Osteoblast (primary cell): ENCODE measurements around the gene PKHD1. TPM values are rescaled to one million over a fixed set of nuclear protein-coding genes. Genes with fewer than 3 reads are reported as not detected.

Experiments used
- DNase-seq: peaks from one replicate; pipeline ENCODE4 v3.0.0; 2011; ENCODE audit warnings: low spot score, mixed read lengths; ENCODE audit not compliant: insufficient read length; ENCODE audit errors: missing footprints
- H2AFZ ChIP-seq: 2 replicates; pipeline ENCODE4 v1.6.0; 2011; ENCODE audit warnings: mild to moderate bottlenecking, low read length
- H3K27ac ChIP-seq: 2 replicates; pipeline ENCODE4 v1.5.1; 2011; ENCODE audit warnings: mild to moderate bottlenecking, low read depth, low read length, moderate library complexity
- H3K27me3 ChIP-seq: 2 replicates; pipeline ENCODE4 v1.6.0; 2012; ENCODE audit warnings: mild to moderate bottlenecking, control low read depth, inconsistent platforms, low read length, moderate library complexity; ENCODE audit not compliant: insufficient read depth
- H3K36me3 ChIP-seq: 2 replicates; pipeline ENCODE4 v1.5.1; 2011; ENCODE audit warnings: mild to moderate bottlenecking, low read length, control low read depth, moderate library complexity; ENCODE audit not compliant: insufficient read depth
- H3K4me1 ChIP-seq: 2 replicates; pipeline ENCODE4 v1.5.1; 2011; ENCODE audit warnings: mild to moderate bottlenecking, low read length, control low read depth, moderate library complexity; ENCODE audit not compliant: insufficient read depth
- H3K4me2 ChIP-seq: 2 replicates; pipeline ENCODE4 v1.6.0; 2011; ENCODE audit warnings: mild to moderate bottlenecking, low read length; ENCODE audit not compliant: insufficient read depth
- H3K4me3 ChIP-seq: fragments of 200-600 bp; sonication (generic); 3 replicates; pipeline ENCODE4 v1.5.1; 2012; ENCODE audit warnings: mild to moderate bottlenecking, low read length, inconsistent platforms; ENCODE audit not compliant: insufficient read depth
- H3K79me2 ChIP-seq: 2 replicates; pipeline ENCODE4 v1.6.0; 2012; ENCODE audit warnings: mild to moderate bottlenecking, low read length, control low read depth, inconsistent platforms; ENCODE audit not compliant: insufficient read depth
- H3K9me3 ChIP-seq: 2 replicates; pipeline ENCODE4 v1.5.1; 2011; ENCODE audit warnings: low read depth, low read length, control low read depth
- H4K20me1 ChIP-seq: 2 replicates; pipeline ENCODE4 v1.6.0; 2012; ENCODE audit warnings: mild to moderate bottlenecking, low read length, control low read depth; ENCODE audit not compliant: insufficient read depth
- total RNA-seq: library from RNA; depleted of rRNA; stranded (reverse); fragments of >200 nt; gene quantifications from 2 replicates; pipeline ENCODE4 v1.2.3, GENCODE V29; 2012
- TF ChIP-seq, protein P1 (sequence below): IDR thresholded peaks from 2 replicates; pipeline ENCODE4 v1.5.1; 2011; ENCODE audit warnings: mild to moderate bottlenecking, low read depth, low read length, moderate library complexity; ENCODE audit errors: extremely low read depth

The PKHD1 gene
- total RNA-seq, 1 donor, result not detected

GRCh38 chr6:52134011-52134410 lies 46.6 kb upstream of the PKHD1 start:
- no peak for DNase-seq
- H3K36me3 ChIP-seq, result no peaks in the 10 kb centered on the region
- H3K4me3 ChIP-seq, result no peak overlapping the region
- no peak overlapping the region for H2AFZ ChIP-seq
- TF ChIP-seq, protein P1, sequence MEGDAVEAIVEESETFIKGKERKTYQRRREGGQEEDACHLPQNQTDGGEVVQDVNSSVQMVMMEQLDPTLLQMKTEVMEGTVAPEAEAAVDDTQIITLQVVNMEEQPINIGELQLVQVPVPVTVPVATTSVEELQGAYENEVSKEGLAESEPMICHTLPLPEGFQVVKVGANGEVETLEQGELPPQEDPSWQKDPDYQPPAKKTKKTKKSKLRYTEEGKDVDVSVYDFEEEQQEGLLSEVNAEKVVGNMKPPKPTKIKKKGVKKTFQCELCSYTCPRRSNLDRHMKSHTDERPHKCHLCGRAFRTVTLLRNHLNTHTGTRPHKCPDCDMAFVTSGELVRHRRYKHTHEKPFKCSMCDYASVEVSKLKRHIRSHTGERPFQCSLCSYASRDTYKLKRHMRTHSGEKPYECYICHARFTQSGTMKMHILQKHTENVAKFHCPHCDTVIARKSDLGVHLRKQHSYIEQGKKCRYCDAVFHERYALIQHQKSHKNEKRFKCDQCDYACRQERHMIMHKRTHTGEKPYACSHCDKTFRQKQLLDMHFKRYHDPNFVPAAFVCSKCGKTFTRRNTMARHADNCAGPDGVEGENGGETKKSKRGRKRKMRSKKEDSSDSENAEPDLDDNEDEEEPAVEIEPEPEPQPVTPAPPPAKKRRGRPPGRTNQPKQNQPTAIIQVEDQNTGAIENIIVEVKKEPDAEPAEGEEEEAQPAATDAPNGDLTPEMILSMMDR, result no peak
- no peaks in the 10 kb centered on the region for H4K20me1 ChIP-seq
- no peak overlapping the region for H3K27ac ChIP-seq
- no peaks in the 10 kb centered on the region for H3K9me3 ChIP-seq
- H3K27me3 ChIP-seq, result peaks cover 3% of the 10 kb centered on the region
- H3K4me1 ChIP-seq, result no peaks in the 10 kb centered on the region
- H3K79me2 ChIP-seq, result no peaks in the 10 kb centered on the region
- H3K4me2 ChIP-seq, result no peak overlapping the region

DNA sequence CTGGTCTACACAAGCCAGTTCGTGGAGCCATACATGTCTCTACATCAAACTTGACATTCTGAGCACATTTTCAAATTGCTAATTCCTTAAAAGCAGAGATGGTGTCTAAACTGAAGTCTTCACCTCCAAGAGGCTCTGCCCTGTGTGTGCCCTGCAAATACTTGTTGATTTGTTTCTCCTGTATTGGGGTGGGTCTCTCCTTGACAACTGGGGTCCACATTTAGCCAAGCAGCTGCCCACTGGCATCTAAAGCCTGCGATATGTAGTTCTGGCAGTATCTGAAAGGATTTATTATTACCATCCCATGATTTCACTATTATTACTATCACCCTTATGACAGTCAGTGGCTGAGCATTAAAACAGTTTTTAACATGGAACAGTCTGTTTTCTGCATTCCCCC lies 45.9 kb upstream of the PKHD1 start:
- no peaks in the 10 kb centered on the region for H3K9me3 ChIP-seq
- H3K79me2 ChIP-seq, result no peaks in the 10 kb centered on the region
- no peaks in the 10 kb centered on the region for H4K20me1 ChIP-seq
- no peak for DNase-seq
- H2AFZ ChIP-seq, result no peak overlapping the region
- no peaks in the 10 kb centered on the region for H3K27me3 ChIP-seq
- no peaks in the 10 kb centered on the region for H3K36me3 ChIP-seq
- no peak overlapping the region for H3K27ac ChIP-seq
- no peak overlapping the region for H3K4me2 ChIP-seq
- H3K4me3 ChIP-seq, result no peak overlapping the region
- TF ChIP-seq, protein P1, result no peak
- no peaks in the 10 kb centered on the region for H3K4me1 ChIP-seq

- no peak overlapping the region for H3K4me2 ChIP-seq
- H3K36me3 ChIP-seq, result no peaks in the 10 kb centered on the region
- no peaks in the 10 kb centered on the region for H4K20me1 ChIP-seq
- no peaks in the 10 kb centered on the region for H3K79me2 ChIP-seq
- H3K27ac ChIP-seq, result no peak overlapping the region
- DNase-seq, result no peak
- H2AFZ ChIP-seq, result no peak overlapping the region
- no peaks in the 10 kb centered on the region for H3K4me1 ChIP-seq
- H3K27me3 ChIP-seq, result no peaks in the 10 kb centered on the region
- H3K9me3 ChIP-seq, result no peaks in the 10 kb centered on the region
- TF ChIP-seq, protein P1, result no peak
- H3K4me3 ChIP-seq, result no peak overlapping the region
Measured at GRCh38 chr6:52132292-52132691, 44.9 kb upstream of the PKHD1 start.

DNA sequence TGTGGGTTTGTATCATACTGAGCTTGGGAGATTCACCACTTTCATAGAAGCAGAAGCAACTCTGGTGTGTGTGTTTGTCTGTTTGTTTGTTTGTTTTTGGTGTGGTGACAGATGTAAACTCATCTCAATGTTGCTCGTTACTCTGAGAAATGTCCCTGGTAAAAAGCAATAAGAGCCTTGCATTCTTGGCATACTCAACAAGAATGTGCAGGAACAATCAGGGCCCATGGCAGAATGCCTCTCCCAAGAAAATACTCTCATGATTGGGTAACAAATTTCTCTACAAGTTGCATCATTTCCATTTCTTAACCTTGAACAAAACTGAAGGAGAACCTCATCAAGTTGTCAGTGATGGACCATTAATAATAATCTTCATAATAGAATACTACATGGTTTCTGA lies 43.0 kb upstream of the PKHD1 start:
- TF ChIP-seq, protein P1, result no peak
- H3K36me3 ChIP-seq, result no peaks in the 10 kb centered on the region
- no peak overlapping the region for H3K4me2 ChIP-seq
- DNase-seq, result no peak
- no peaks in the 10 kb centered on the region for H3K79me2 ChIP-seq
- H2AFZ ChIP-seq, result no peak overlapping the region
- no peak overlapping the region for H3K4me3 ChIP-seq
- no peaks in the 10 kb centered on the region for H4K20me1 ChIP-seq
- H3K27me3 ChIP-seq, result no peaks in the 10 kb centered on the region
- no peaks in the 10 kb centered on the region for H3K4me1 ChIP-seq
- no peak overlapping the region for H3K27ac ChIP-seq
- H3K9me3 ChIP-seq, result no peaks in the 10 kb centered on the region
